HEK293 (cell line): ENCODE measurements around the gene MUC21.

ENCODE experiments used
- CTCF ChIA-PET: fragments of 350-600 bp; formaldehyde crosslinking; extraction: SDS; loops from one replicate; lab custom pipeline; 2021; ENCODE audit warnings: antibody characterized with exemption; lab: Yijun Ruan, JAX
- POLR2A ChIA-PET: fragments of 300-600 bp; formaldehyde crosslinking; extraction: SDS; loops from one replicate; lab custom pipeline; 2020; ENCODE audit warnings: antibody characterized with exemption, inconsistent platforms; lab: Yijun Ruan, JAX
- H3K27ac ChIP-seq: fragments of 200-500 bp; sonication (Bioruptor generic); 2 replicates; pipeline ENCODE4 v1.5.1; 2014; ENCODE audit warnings: low read depth, low read length, control low read depth, inconsistent platforms; ENCODE audit errors: extremely low read depth
- H3K36me3 ChIP-seq, 2 experiments: fragments of 200-500 bp in 1 of 2; sonication (Bioruptor generic) in 1 of 2; 1 replicate in 1 of 2; 2 replicates in 1 of 2; pipeline ENCODE4 v1.5.1; 2014 to 2017; ENCODE audit warnings: inconsistent platforms in 2 of 2, low read length in 2 of 2; ENCODE audit not compliant: control insufficient read depth in 2 of 2, insufficient read depth in 1 of 2
- H3K4me1 ChIP-seq: fragments of 200-500 bp; sonication (Bioruptor generic); 2 replicates; pipeline ENCODE4 v1.5.1; 2014; ENCODE audit warnings: mild to moderate bottlenecking, low read length, inconsistent platforms; ENCODE audit not compliant: control insufficient read depth, insufficient read depth
- H3K4me3 ChIP-seq: 2 replicates; pipeline ENCODE4 v1.5.1; 2011; ENCODE audit warnings: low read depth, mild to moderate bottlenecking, control low read depth, low read length, moderate library complexity
- H3K9me3 ChIP-seq: fragments of 200-500 bp; sonication (Bioruptor generic); 2 replicates; pipeline ENCODE4 v1.5.1; 2014; ENCODE audit warnings: low read depth, low read length, inconsistent platforms; ENCODE audit not compliant: control insufficient read depth, insufficient read depth
- GFI1B ChIP-seq: fragments of 450-650 bp; formaldehyde crosslinking; IDR thresholded peaks from 2 replicates; pipeline ENCODE4 v1.5.1; 2016; ENCODE audit warnings: missing biosample characterization, missing genetic modification characterization
- HOXA7 ChIP-seq: sonication (generic); formaldehyde crosslinking; IDR thresholded peaks from 2 replicates; pipeline ENCODE4 v1.8.1; 2022; ENCODE audit warnings: missing genetic modification reagents, borderline replicate concordance
- IKZF3 ChIP-seq: fragments of 450-650 bp; IDR thresholded peaks from 2 replicates; pipeline ENCODE4 v1.5.0; 2018; ENCODE audit warnings: missing biosample characterization, mild to moderate bottlenecking, missing genetic modification characterization, moderate library complexity
- KLF16 ChIP-seq: fragments of 450-650 bp; formaldehyde crosslinking; IDR thresholded peaks from 2 replicates; pipeline ENCODE4 v1.5.1; 2017; ENCODE audit warnings: missing biosample characterization, missing genetic modification characterization
- MZF1 ChIP-seq: fragments of 450-650 bp; formaldehyde crosslinking; IDR thresholded peaks from 2 replicates; pipeline ENCODE4 v1.5.1; 2017; ENCODE audit warnings: missing biosample characterization, missing genetic modification characterization, borderline replicate concordance
- OVOL3 ChIP-seq: fragments of 450-650 bp; formaldehyde crosslinking; IDR thresholded peaks from 2 replicates; pipeline ENCODE4 v1.5.1; 2016; ENCODE audit warnings: missing biosample characterization, missing genetic modification characterization
- SETDB1 ChIP-seq: IDR thresholded peaks from one replicate; pipeline ENCODE4 v1.6.1; 2017; ENCODE audit warnings: mild to moderate bottlenecking, low read length, moderate library complexity, mixed read lengths; ENCODE audit not compliant: insufficient read length
- SP7 ChIP-seq: fragments of 450-650 bp; formaldehyde crosslinking; IDR thresholded peaks from 2 replicates; pipeline ENCODE4 v1.5.1; 2016; ENCODE audit warnings: missing biosample characterization, missing genetic modification characterization
- TCF7L2 ChIP-seq: IDR thresholded peaks from 2 replicates; pipeline ENCODE4 v1.6.1; 2011; ENCODE audit warnings: low read depth, mild to moderate bottlenecking, inconsistent platforms, low read length, moderate library complexity, borderline replicate concordance
- ZBTB21 ChIP-seq: fragments of 450-650 bp; formaldehyde crosslinking; IDR thresholded peaks from 2 replicates; pipeline ENCODE4 v1.5.1; 2017; ENCODE audit warnings: missing biosample characterization, missing genetic modification characterization
- ZNF10 ChIP-seq: fragments of 450-650 bp; formaldehyde crosslinking; IDR thresholded peaks from 2 replicates; pipeline ENCODE4 v1.5.1; 2017; ENCODE audit warnings: missing biosample characterization, missing genetic modification characterization
- ZNF114 ChIP-seq: fragments of 450-650 bp; formaldehyde crosslinking; IDR thresholded peaks from 2 replicates; pipeline ENCODE4 v1.5.0; 2017; ENCODE audit warnings: missing biosample characterization, missing genetic modification characterization
- ZNF132 ChIP-seq: fragments of 450-650 bp; formaldehyde crosslinking; IDR thresholded peaks from 2 replicates; pipeline ENCODE4 v1.5.1; 2017; ENCODE audit warnings: missing biosample characterization, missing genetic modification characterization, borderline replicate concordance
- ZNF155 ChIP-seq: fragments of 450-650 bp; formaldehyde crosslinking; IDR thresholded peaks from 2 replicates; pipeline ENCODE4 v1.5.1; 2016; ENCODE audit warnings: missing biosample characterization, missing genetic modification characterization
- ZNF16 ChIP-seq: fragments of 450-650 bp; formaldehyde crosslinking; IDR thresholded peaks from 2 replicates; pipeline ENCODE4 v1.5.1; 2016; ENCODE audit warnings: low read depth, missing biosample characterization, missing genetic modification characterization
- ZNF184 ChIP-seq: fragments of 450-650 bp; IDR thresholded peaks from 2 replicates; pipeline ENCODE4 v1.5.1; 2018; ENCODE audit warnings: missing biosample characterization, mild to moderate bottlenecking, missing genetic modification characterization
- ZNF239 ChIP-seq: fragments of 450-650 bp; formaldehyde crosslinking; IDR thresholded peaks from 2 replicates; pipeline ENCODE4 v1.5.1; 2016; ENCODE audit warnings: missing biosample characterization, missing genetic modification characterization
- ZNF248 ChIP-seq: fragments of 450-650 bp; formaldehyde crosslinking; IDR thresholded peaks from 2 replicates; pipeline ENCODE4 v1.5.1; 2017; ENCODE audit warnings: missing biosample characterization, missing genetic modification characterization
- ZNF274 ChIP-seq, 2 experiments: fragments of 200-500 bp in 1 of 2; fragments of 450-650 bp in 1 of 2; sonication (Bioruptor generic) in 1 of 2; formaldehyde crosslinking in 1 of 2; IDR thresholded peaks; 2 replicates each; pipeline versions ENCODE4 v1.5.1 to v1.6.1; 2014 to 2016; ENCODE audit warnings: borderline replicate concordance in 1 of 2, inconsistent platforms in 1 of 2, low read length in 1 of 2, missing biosample characterization in 1 of 2, missing genetic modification characterization in 1 of 2
- ZNF398 ChIP-seq: fragments of 450-650 bp; formaldehyde crosslinking; IDR thresholded peaks from 2 replicates; pipeline ENCODE4 v1.5.1; 2017; ENCODE audit warnings: missing biosample characterization, missing genetic modification characterization
- ZNF555 ChIP-seq: fragments of 450-650 bp; formaldehyde crosslinking; conservative IDR thresholded peaks from 2 replicates; pipeline ENCODE4 v1.5.1; 2017; ENCODE audit warnings: missing biosample characterization, mild to moderate bottlenecking, missing genetic modification characterization, inconsistent platforms
- ZNF623 ChIP-seq: fragments of 450-650 bp; formaldehyde crosslinking; IDR thresholded peaks from 2 replicates; pipeline ENCODE4 v1.5.1; 2016; ENCODE audit warnings: missing biosample characterization, missing genetic modification characterization
- ZNF670 ChIP-seq: fragments of 450-650 bp; formaldehyde crosslinking; IDR thresholded peaks from 2 replicates; pipeline ENCODE4 v1.5.1; 2016; ENCODE audit warnings: missing biosample characterization, missing genetic modification characterization, low read depth
- ZNF785 ChIP-seq: fragments of 450-650 bp; formaldehyde crosslinking; IDR thresholded peaks from 2 replicates; pipeline ENCODE4 v1.5.1; 2016; ENCODE audit warnings: missing biosample characterization, missing genetic modification characterization
- ZNF791 ChIP-seq: fragments of 450-650 bp; formaldehyde crosslinking; IDR thresholded peaks from 2 replicates; pipeline ENCODE4 v1.5.1; 2016; ENCODE audit warnings: missing biosample characterization, missing genetic modification characterization
- ZNF837 ChIP-seq: fragments of 450-650 bp; formaldehyde crosslinking; IDR thresholded peaks from 2 replicates; pipeline ENCODE4 v1.5.1; 2016; ENCODE audit warnings: missing biosample characterization, missing genetic modification characterization
- TF ChIP-seq, protein P1 (sequence below): fragments of 450-650 bp; IDR thresholded peaks from 2 replicates; pipeline ENCODE4 v1.5.1; 2018; ENCODE audit warnings: missing biosample characterization, missing genetic modification characterization

The MUC21 gene

DNA sequence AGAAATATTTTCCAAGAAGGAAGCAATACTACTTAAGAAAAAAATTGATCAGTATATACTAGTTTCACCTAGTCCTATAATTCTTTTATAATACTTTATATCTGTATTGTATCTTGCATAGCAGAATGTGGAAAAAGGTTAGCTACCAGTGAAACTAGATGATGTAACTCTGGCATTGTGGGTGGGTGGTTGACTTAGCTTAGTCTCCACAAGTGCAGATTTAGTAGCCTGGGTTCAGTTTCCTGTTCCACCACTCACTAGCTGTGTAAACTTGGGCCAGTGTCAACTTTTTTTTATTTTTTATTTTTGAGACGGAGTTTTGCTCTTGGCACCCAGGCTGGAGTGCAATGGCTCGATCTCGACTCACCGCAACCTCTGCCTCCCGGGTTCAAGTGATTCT, 2.0 kb downstream of the MUC21 start:
- no peak for TF ChIP-seq KLF16 (tag by site-specific recombination)
- no peak for TF ChIP-seq ZNF155 (tag by site-specific recombination)
- TF ChIP-seq, protein P1, sequence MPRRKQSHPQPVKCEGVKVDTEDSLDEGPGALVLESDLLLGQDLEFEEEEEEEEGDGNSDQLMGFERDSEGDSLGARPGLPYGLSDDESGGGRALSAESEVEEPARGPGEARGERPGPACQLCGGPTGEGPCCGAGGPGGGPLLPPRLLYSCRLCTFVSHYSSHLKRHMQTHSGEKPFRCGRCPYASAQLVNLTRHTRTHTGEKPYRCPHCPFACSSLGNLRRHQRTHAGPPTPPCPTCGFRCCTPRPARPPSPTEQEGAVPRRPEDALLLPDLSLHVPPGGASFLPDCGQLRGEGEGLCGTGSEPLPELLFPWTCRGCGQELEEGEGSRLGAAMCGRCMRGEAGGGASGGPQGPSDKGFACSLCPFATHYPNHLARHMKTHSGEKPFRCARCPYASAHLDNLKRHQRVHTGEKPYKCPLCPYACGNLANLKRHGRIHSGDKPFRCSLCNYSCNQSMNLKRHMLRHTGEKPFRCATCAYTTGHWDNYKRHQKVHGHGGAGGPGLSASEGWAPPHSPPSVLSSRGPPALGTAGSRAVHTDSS (tag by site-specific recombination), result no peak
- TF ChIP-seq ZNF248 (tag by site-specific recombination), result no peak
- TF ChIP-seq MZF1 (tag by site-specific recombination), result no peak
- no peak for TF ChIP-seq ZNF274 (IDR thresholded peaks at IDR 0.05; ENCODE audit: low read length)
- TF ChIP-seq ZNF274 (tag by site-specific recombination; IDR thresholded peaks at IDR 0.05; ENCODE audit: borderline replicate concordance), result no peak
- no peak for TF ChIP-seq ZNF785 (tag by site-specific recombination)
- no peak for TF ChIP-seq ZNF16
- TF ChIP-seq OVOL3, result no peak
- TF ChIP-seq SETDB1, result no peak
- TF ChIP-seq ZNF184 (tag by site-specific recombination), result no peak
- no peak for TF ChIP-seq ZNF239 (tag by site-specific recombination)
- no peak for TF ChIP-seq ZBTB21
- 0 out of 2 replicates have a peak, but pooled peaks cover 7% of the 10 kb centered on the region for H3K4me1 ChIP-seq
- no peak overlapping the region for H3K27ac ChIP-seq
- H3K4me3 ChIP-seq, result no peak overlapping the region
- CTCF ChIA-PET, result no interaction called here
- H3K36me3 ChIP-seq, result no peaks in the 10 kb centered on the region
- POLR2A ChIA-PET, result no interaction called here
- H3K9me3 ChIP-seq, result no peaks in the 10 kb centered on the region

- Histone ChIP-seq H3K4me1 (0 out of 2 replicates have a peak, but pooled peaks cover 7% of the 10 kb centered on the region), H3K4me3 (no peak overlapping the region), H3K36me3 (no peaks in the 10 kb centered on the region), H3K27ac (no peak overlapping the region), H3K9me3 (no peaks in the 10 kb centered on the region)
- ChIA-PET CTCF (interaction anchor here (0.6 to 1.0 kb wide), 3 partner anchors 8 to 158 kb away, joined by 3 to 5 read pairs (median 4); no protein-coding TSS in a partner anchor), POLR2A (no interaction called here)
- TF ChIP-seq ZNF837 (tag by site-specific recombination) (no peak), IKZF3 (tag by site-specific recombination) (no peak), TCF7L2 (no peak), HOXA7 (no peak), ZNF791 (tag by site-specific recombination) (no peak), GFI1B (no peak), ZNF155 (tag by site-specific recombination) (no peak), ZNF670 (tag by site-specific recombination) (no peak), ZNF10 (tag by site-specific recombination) (no peak), ZNF114 (tag by site-specific recombination) (no peak), ZNF555 (tag by site-specific recombination) (no peak), ZNF132 (tag by site-specific recombination) (no peak), ZNF623 (tag by site-specific recombination) (no peak), ZNF248 (tag by site-specific recombination) (no peak), SP7 (tag by site-specific recombination) (no peak), ZNF398 (tag by site-specific recombination) (no peak)
Observed at GRCh38 chr6:30987304-30987703, 3.8 kb downstream of the MUC21 start.
